DND-41 (cell line): ENCODE results near the gene EHHADH.

ENCODE experiments used
- ATAC-seq: fragments of 200-7000 bp; cut with Tn5 transposase; 3 replicates; pipeline ENCODE4 v1.9.1; 2021; ENCODE audit warnings: low read depth; ENCODE audit not compliant: insufficient read depth
- DNase-seq: peaks from one replicate; pipeline ENCODE4 v3.0.0-alpha.2; 2020
- H2AFZ ChIP-seq: 2 replicates; pipeline ENCODE4 v1.6.0; 2012; ENCODE audit warnings: low read depth, low read length
- H3K27ac ChIP-seq: 2 replicates; pipeline ENCODE4 v1.5.1; 2012; ENCODE audit warnings: low read length, inconsistent platforms
- H3K27me3 ChIP-seq: fragments of 200-600 bp; sonication (generic); 2 replicates; pipeline ENCODE4 v1.6.0; 2012; ENCODE audit warnings: low read length, mild to moderate bottlenecking, inconsistent platforms; ENCODE audit not compliant: insufficient read depth, poor library complexity
- H3K36me3 ChIP-seq: 2 replicates; pipeline ENCODE4 v1.5.1; 2012; ENCODE audit warnings: low read length, inconsistent platforms; ENCODE audit not compliant: insufficient read depth
- H3K4me1 ChIP-seq: 2 replicates; pipeline ENCODE4 v1.5.1; 2012; ENCODE audit warnings: mild to moderate bottlenecking, low read length; ENCODE audit not compliant: insufficient read depth
- H3K4me2 ChIP-seq: 2 replicates; pipeline ENCODE4 v1.6.0; 2012; ENCODE audit warnings: mild to moderate bottlenecking, moderate library complexity, low read length, inconsistent platforms; ENCODE audit not compliant: insufficient read depth
- H3K4me3 ChIP-seq, 2 experiments: fragments of 200-600 bp in 1 of 2; shearing (Covaris generic) in 1 of 2; 2 replicates each; pipeline ENCODE4 v1.5.1; 2012 to 2016; ENCODE audit warnings: inconsistent platforms in 2 of 2, low read length in 2 of 2, mild to moderate bottlenecking in 2 of 2, low read depth in 1 of 2, moderate library complexity in 1 of 2
- H3K79me2 ChIP-seq: 2 replicates; pipeline ENCODE4 v1.6.0; 2012; ENCODE audit warnings: low read length, inconsistent platforms; ENCODE audit not compliant: insufficient read depth
- H3K9ac ChIP-seq: 2 replicates; pipeline ENCODE4 v1.6.0; 2012; ENCODE audit warnings: low read depth, mild to moderate bottlenecking, inconsistent platforms, low read length, moderate library complexity
- H3K9me3 ChIP-seq: 2 replicates; pipeline ENCODE4 v1.5.1; 2012; ENCODE audit warnings: low read length, moderate library complexity, mild to moderate bottlenecking, inconsistent platforms; ENCODE audit not compliant: insufficient read depth, severe bottlenecking
- H4K20me1 ChIP-seq: 2 replicates; pipeline ENCODE4 v1.6.0; 2012; ENCODE audit warnings: low read length; ENCODE audit not compliant: insufficient read depth
- EZH2 ChIP-seq: IDR thresholded peaks from 3 replicates; pipeline ENCODE4 v1.6.1; 2012; ENCODE audit warnings: borderline replicate concordance, low read depth, mild to moderate bottlenecking, moderate library complexity, low read length, inconsistent platforms; ENCODE audit not compliant: severe bottlenecking
- TF ChIP-seq, protein P1 (sequence below): IDR thresholded peaks from 2 replicates; pipeline ENCODE4 v1.5.1; 2012; ENCODE audit warnings: borderline replicate concordance, low read length, moderate library complexity, mild to moderate bottlenecking; ENCODE audit not compliant: poor library complexity, severe bottlenecking; ENCODE audit errors: extremely low read depth

Gene EHHADH

GRCh38 chr3:185221203-185221602, 32.6 kb downstream of the EHHADH start:
- DNase-seq (no peak), ATAC-seq (no peak)
- H3K9ac ChIP-seq = no peak overlapping the region
- H3K27me3 ChIP-seq = no peaks in the 10 kb centered on the region
- H2AFZ ChIP-seq = no peak overlapping the region
- no peak overlapping the region for H3K4me2 ChIP-seq
- no peaks in the 10 kb centered on the region for H3K4me1 ChIP-seq
- no peaks in the 10 kb centered on the region for H3K9me3 ChIP-seq
- H4K20me1 ChIP-seq = no peaks in the 10 kb centered on the region
- H3K36me3 ChIP-seq = no peaks in the 10 kb centered on the region
- H3K27ac ChIP-seq = no peak overlapping the region
- no peak overlapping the region for H3K4me3 ChIP-seq
- TF ChIP-seq EZH2 = no peak
- TF ChIP-seq, protein P1, sequence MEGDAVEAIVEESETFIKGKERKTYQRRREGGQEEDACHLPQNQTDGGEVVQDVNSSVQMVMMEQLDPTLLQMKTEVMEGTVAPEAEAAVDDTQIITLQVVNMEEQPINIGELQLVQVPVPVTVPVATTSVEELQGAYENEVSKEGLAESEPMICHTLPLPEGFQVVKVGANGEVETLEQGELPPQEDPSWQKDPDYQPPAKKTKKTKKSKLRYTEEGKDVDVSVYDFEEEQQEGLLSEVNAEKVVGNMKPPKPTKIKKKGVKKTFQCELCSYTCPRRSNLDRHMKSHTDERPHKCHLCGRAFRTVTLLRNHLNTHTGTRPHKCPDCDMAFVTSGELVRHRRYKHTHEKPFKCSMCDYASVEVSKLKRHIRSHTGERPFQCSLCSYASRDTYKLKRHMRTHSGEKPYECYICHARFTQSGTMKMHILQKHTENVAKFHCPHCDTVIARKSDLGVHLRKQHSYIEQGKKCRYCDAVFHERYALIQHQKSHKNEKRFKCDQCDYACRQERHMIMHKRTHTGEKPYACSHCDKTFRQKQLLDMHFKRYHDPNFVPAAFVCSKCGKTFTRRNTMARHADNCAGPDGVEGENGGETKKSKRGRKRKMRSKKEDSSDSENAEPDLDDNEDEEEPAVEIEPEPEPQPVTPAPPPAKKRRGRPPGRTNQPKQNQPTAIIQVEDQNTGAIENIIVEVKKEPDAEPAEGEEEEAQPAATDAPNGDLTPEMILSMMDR = no peak
- H3K79me2 ChIP-seq = no peaks in the 10 kb centered on the region

- no peaks in the 10 kb centered on the region for H3K4me1 ChIP-seq
- H3K9ac ChIP-seq = no peak overlapping the region
- H3K27ac ChIP-seq = no peak overlapping the region
- H2AFZ ChIP-seq = no peak overlapping the region
- DNase-seq (no peak), ATAC-seq (no peak)
- TF ChIP-seq, protein P1 = no peak
- no peak for TF ChIP-seq EZH2
- no peak overlapping the region for H3K4me3 ChIP-seq
- no peak overlapping the region for H3K4me2 ChIP-seq
- H3K27me3 ChIP-seq = peaks cover 3% of the 10 kb centered on the region
- no peaks in the 10 kb centered on the region for H3K79me2 ChIP-seq
- H3K36me3 ChIP-seq = no peaks in the 10 kb centered on the region
- H3K9me3 ChIP-seq = no peaks in the 10 kb centered on the region
- H4K20me1 ChIP-seq = no peaks in the 10 kb centered on the region
These were observed 37.3 kb downstream of the EHHADH start for GRCh38 chr3:185216607-185216958.

- Histone ChIP-seq H3K36me3 (no peaks in the 10 kb centered on the region), H3K4me1 (no peaks in the 10 kb centered on the region), H3K4me3 (no peak overlapping the region), H4K20me1 (no peaks in the 10 kb centered on the region), H3K4me2 (no peak overlapping the region), H3K9ac (no peak overlapping the region), H3K9me3 (no peaks in the 10 kb centered on the region), H3K27me3 (peaks cover 3% of the 10 kb centered on the region), H3K27ac (no peak overlapping the region), H2AFZ (no peak overlapping the region), H3K79me2 (no peaks in the 10 kb centered on the region)
- no peak for DNase-seq
- ATAC-seq = no peak
- TF ChIP-seq, protein P1 = peak; percentile 46
- TF ChIP-seq EZH2 = no peak
These were observed 37.8 kb downstream of the EHHADH start for GRCh38 chr3:185215873-185216606.

DNA sequence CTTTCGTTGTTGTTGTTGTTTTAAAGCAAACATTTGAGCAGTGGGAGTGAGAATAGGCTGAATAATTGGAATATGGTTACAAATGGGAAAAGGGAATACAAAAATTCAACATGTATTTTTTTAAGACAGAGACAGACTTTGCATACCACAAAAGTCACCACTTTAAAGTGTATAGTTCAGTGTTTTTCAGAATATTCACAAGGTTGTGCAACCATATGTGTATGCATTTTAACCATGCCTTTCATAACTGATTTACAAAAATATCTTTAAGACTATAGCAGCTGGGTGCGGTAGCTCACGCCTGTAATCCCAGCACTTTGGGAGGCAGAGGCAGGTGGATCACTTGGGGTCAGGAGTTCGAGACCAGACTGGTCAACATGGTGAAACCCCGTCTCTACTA, 41.3 kb downstream of the EHHADH start:
- TF ChIP-seq, protein P1 = no peak
- no peak for TF ChIP-seq EZH2
- Histone ChIP-seq H3K27me3 (peaks cover 6% of the 10 kb centered on the region), H3K4me2 (no peak overlapping the region), H3K36me3 (no peaks in the 10 kb centered on the region), H3K4me1 (no peaks in the 10 kb centered on the region), H3K9ac (no peak overlapping the region), H2AFZ (no peak overlapping the region), H4K20me1 (no peaks in the 10 kb centered on the region), H3K27ac (no peak overlapping the region), H3K9me3 (no peaks in the 10 kb centered on the region), H3K79me2 (no peaks in the 10 kb centered on the region), H3K4me3 (no peak overlapping the region)
- DNase-seq (no peak), ATAC-seq (no peak)
